Measurements from ENCODE around the gene CEP20.

Gene CEP20

DNA sequence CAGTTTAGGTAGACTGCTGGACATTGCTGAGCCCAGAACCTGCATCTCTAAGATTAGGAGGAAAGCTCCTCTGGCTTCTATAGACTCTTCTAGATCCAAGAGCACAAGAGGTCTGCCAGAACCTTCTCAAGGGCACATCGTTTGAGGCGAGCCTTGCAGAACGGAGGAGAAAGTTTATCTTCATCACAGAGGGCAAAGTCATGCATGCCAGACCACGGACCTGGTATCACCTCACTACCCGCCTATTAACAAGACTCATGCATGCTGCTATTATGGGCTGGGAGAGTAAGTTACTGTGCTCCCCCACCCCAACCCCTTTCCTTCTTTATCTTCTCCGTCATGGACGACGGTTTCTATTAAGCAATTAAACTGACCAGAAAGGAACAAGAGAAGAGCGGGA is 54.9 kb downstream of the CEP20 start:
- TF ChIP-seq, protein P1, sequence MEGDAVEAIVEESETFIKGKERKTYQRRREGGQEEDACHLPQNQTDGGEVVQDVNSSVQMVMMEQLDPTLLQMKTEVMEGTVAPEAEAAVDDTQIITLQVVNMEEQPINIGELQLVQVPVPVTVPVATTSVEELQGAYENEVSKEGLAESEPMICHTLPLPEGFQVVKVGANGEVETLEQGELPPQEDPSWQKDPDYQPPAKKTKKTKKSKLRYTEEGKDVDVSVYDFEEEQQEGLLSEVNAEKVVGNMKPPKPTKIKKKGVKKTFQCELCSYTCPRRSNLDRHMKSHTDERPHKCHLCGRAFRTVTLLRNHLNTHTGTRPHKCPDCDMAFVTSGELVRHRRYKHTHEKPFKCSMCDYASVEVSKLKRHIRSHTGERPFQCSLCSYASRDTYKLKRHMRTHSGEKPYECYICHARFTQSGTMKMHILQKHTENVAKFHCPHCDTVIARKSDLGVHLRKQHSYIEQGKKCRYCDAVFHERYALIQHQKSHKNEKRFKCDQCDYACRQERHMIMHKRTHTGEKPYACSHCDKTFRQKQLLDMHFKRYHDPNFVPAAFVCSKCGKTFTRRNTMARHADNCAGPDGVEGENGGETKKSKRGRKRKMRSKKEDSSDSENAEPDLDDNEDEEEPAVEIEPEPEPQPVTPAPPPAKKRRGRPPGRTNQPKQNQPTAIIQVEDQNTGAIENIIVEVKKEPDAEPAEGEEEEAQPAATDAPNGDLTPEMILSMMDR (IDR thresholded peaks at IDR 0.05), result no peak

GRCh38 chr16:15832241-15832640 is 56.2 kb downstream of the CEP20 start:
- TF ChIP-seq, protein P1 (IDR thresholded peaks at IDR 0.05), result no peak

DNA sequence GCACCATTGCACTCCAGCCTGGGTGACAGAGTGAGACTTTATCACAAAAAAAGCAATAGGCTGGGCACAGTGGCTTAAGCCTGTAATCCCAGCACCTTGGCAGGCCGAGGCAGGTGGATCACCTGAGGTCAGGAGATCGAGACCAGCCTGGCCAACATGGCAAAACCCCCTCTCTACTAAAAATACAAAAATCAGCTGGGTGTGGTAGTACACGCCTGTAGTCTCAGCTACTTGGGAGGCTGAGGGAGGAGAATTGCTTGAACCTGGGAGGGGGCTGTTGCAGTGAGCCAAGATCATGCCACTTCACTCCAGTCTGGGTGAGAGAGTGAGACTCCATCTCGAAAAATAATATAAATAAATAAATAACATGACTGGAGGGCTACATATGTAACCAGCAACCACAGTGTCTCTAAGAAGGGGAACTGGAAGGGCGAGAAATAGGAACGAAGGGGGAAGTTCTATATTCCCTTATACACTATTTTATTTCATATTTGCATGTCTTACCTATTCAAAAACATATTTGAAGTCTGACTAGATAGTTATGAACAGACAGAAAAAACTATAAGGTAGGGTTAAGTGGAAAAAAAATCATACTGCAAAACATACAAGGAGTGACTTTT is 57.5 kb downstream of the CEP20 start:
- TF ChIP-seq, protein P1 (IDR thresholded peaks at IDR 0.05), result no peak

GRCh38 chr16:15829460-15829859 is 58.9 kb downstream of the CEP20 start:
- TF ChIP-seq, protein P1 (IDR thresholded peaks at IDR 0.05), result no peak

GRCh38 chr16:15827709-15828343 is 60.6 kb downstream of the CEP20 start:
- TF ChIP-seq, protein P1 (IDR thresholded peaks at IDR 0.05), result no peak

DNA sequence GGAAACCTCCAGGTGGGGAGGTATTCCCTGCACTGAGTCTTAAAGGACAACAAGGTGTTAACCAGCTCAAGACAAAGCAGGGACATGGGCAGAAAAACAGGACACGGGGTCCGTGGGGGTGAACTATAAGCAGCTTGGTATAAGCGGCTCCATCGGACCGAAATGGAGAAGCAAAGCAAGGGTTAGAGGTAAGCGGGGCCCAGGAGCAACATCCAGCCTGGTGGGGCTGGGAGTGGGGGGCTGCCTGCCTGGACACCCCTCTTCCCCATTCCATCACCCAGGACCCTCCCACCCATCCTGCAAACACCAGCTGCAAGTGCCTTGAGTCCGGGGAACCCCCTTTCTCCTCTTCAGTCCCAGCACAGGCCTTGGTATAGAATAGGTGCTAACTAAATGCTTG is 61.1 kb downstream of the CEP20 start:
- TF ChIP-seq, protein P1 (IDR thresholded peaks at IDR 0.05), result no peak

DNA sequence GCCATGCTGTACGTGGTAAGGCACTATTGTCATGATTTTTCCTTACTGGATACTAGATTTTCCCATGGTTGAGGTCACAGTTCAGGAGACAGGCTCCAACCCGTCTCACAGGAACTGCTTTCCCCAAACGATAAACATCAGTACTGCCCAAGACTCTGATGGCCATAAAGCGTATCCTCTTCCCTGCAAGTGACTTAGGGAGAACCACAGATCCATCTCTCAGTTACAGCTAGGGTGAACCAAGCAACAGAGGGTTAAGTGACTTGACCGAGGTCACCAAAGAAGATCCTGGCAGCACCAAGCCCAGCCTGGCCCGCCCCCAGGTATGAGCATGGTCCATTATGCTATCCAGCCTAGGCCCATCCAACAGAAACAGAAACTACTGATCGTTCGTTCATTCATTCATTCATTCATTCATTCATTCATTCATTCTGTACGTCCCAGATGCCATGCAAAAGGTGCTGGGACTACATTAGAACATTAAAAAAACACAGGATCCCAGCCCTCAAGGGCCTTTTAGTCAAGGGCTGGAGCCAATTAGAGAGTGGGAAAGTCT is 62.6 kb downstream of the CEP20 start:
- TF ChIP-seq, protein P1 (IDR thresholded peaks at IDR 0.05), result no peak
